Subcutaneous adipose tissue (tissue), 4 donors: ENCODE results near the gene RCC1. TPM values are rescaled to one million over a fixed set of nuclear protein-coding genes. Genes with fewer than 3 reads are reported as not detected.
A peak's percentile ranks its signal among the peaks of the same experiment; 100 is the strongest.

Source experiments
- small RNA-seq: library from RNA; depleted of rRNA; stranded (forward); fragments of <200 nt; gene quantifications from one replicate; pipeline ENCODE3, GENCODE V24; 2016
- total RNA-seq, 4 donors: library from RNA; depleted of rRNA; stranded (reverse); fragments of >200 nt; gene quantifications; one replicate each; pipeline ENCODE4 v1.1.0, GENCODE V29; 2016
- TF ChIP-seq, protein P1 (sequence below): fragments of 450-650 bp; IDR thresholded peaks from one replicate; pipeline ENCODE4 v1.5.1; 2016; ENCODE audit warnings: low read depth, mild to moderate bottlenecking, control low read depth, antibody characterized with exemption, moderate library complexity

Gene RCC1
- total RNA-seq, 4 donors from 2014 or later, result 13.9 to 32.3 (median 19.4) TPM

DNA sequence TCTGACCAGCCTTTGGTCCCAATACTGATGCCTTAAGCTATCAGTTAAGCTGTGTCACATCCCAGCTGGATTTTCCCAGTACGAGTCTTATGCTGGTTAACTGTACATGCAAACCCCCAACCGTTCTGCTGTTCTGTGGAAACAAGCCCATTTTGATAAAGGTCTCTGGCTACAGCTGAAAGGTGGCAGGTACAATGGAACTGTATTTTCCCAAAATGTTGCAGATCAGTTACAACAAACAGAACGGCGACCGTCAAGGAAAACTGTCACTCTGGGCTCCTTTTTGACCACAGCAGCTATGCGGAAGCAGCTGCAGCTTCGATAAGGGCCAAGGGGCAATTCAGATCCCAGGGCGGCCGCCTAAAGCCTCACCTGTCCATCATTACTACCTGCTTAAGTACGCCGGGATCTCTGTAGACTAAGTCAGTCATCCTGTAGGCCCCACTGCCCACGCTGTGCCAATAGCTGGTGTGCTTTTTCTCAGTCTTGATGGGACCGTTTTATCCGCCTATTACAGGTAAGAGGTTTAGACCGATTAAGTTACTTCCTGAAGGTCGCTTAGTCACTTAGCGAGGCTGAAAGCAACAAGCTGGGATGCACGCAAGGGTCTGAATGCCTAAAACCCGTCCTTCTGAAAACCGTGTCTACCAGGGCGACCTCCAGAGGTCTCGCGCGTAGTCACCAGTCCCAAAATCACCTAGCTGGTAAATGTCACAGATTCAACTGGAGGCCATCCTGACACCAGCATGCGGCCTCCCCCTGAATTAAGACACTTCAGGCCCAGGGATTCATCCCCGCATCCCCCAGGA, 75.1 kb downstream of the RCC1 start:
- TF ChIP-seq, protein P1, sequence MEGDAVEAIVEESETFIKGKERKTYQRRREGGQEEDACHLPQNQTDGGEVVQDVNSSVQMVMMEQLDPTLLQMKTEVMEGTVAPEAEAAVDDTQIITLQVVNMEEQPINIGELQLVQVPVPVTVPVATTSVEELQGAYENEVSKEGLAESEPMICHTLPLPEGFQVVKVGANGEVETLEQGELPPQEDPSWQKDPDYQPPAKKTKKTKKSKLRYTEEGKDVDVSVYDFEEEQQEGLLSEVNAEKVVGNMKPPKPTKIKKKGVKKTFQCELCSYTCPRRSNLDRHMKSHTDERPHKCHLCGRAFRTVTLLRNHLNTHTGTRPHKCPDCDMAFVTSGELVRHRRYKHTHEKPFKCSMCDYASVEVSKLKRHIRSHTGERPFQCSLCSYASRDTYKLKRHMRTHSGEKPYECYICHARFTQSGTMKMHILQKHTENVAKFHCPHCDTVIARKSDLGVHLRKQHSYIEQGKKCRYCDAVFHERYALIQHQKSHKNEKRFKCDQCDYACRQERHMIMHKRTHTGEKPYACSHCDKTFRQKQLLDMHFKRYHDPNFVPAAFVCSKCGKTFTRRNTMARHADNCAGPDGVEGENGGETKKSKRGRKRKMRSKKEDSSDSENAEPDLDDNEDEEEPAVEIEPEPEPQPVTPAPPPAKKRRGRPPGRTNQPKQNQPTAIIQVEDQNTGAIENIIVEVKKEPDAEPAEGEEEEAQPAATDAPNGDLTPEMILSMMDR, result no peak

DNA sequence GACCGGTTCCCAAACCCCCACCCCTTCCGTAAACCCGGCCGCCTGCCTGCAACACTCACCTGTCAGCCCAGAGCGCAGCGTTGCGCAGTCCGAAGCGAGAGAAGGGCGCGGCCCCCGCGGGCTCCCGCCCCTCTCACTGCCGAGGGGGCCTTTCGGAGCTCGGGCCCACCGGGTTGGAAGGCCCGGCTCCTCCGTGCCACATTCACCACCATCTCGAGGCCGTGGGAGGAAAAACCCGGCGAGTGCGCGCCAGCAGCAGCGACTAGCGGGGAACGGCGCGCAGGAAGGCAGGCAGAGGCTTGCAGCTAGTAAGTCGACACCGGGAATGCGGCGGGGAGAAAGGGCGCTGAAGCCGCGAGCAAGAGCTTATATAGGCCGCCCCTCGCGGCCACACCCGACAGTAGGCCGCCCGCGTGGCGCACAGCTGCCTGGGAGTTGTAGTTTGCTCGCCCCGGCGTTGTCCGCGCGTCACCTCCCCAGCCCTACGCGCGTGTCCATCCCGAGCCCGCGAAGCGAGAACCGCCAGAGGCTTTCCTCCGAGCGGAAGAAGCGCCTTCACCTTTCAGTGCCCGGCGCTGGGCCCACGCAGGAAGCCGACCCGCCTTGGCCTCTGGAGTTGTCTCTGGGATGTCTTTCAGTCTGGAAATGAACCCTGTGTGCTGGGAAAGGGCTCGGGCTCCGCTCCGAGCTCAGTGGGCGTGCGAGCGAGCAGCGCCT, 75.8 kb downstream of the RCC1 start:
- TF ChIP-seq, protein P1, result no peak

DNA sequence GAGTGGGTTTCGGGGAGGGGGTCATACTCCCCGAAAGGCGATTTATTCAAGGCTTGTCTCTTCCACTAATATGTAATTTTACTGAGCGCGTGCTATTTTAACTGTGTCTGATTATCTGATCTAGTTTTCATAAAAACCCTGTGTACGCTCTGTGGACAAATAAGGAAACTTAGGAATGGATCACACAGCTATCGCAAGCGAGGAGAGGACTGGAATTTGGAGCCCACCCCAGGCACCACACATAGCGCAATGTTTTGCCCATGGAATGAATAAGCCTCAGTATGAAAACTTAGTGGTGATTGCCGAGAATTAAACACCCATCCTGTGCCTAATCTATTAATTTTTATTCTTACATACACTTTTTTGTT, 76.4 kb downstream of the RCC1 start:
- TF ChIP-seq, protein P1, result no peak

Small RNA genes lying within 50 kb of the gene (small RNA-seq; reads per million reads assigned to genes)
- gene RNU6ATAC27P (not detected), gene SNORA16A (not detected), gene SNORA44 (not detected), gene SNORA61 (not detected), gene SNORA73A (not detected), gene SNORA73B (57.5 reads per million, percentile 97 among the genes with 10 or more reads in this experiment), gene SNORD99 (76,564 reads per million, percentile 100 among the genes with 10 or more reads in this experiment)

Other genes with a start within 250 kb of the RCC1 start
- 10 to 100 TPM in 3 of 4 donors, 1 to 10 TPM in 1; 8.3 to 18.5 (median 12.8) TPM for gene SESN2, start 246.5 kb upstream of the RCC1 start, total RNA-seq
- 10 to 100 TPM in 3 of 4 donors, 1 to 10 TPM in 1; 8.8 to 14.3 (median 11.0) TPM for gene MED18, start 177.0 kb upstream of the RCC1 start, total RNA-seq
- 10 to 100 TPM; 15.4 to 24.9 (median 19.1) TPM for gene PHACTR4, start 136.3 kb upstream of the RCC1 start, total RNA-seq
- gene TRNAU1AP, start 47.0 kb downstream of the RCC1 start, total RNA-seq, result 10 to 100 TPM; 20.5 to 27.2 (median 26.5) TPM
- gene RAB42, start 86.2 kb downstream of the RCC1 start, total RNA-seq, result 10 to 100 TPM in 2 of 4 donors, 1 to 10 TPM in 2; 1.1 to 57.5 (median 10.0) TPM
- 10 to 100 TPM; 18.3 to 27.1 (median 23.3) TPM for gene TAF12, start 137.0 kb downstream of the RCC1 start, total RNA-seq
- not detected for gene RNU11, start 142.6 kb downstream of the RCC1 start, total RNA-seq
- gene GMEB1, start 162.7 kb downstream of the RCC1 start, total RNA-seq, result 10 to 100 TPM in 1 of 4 donors, 1 to 10 TPM in 3; 6.6 to 13.6 (median 7.4) TPM
- 10 to 100 TPM; 40.3 to 56.9 (median 45.2) TPM for gene YTHDF2, start 230.9 kb downstream of the RCC1 start, total RNA-seq